NK-92 (cell line): Measurements from ENCODE around the gene OR2T5.
"Not testable (repeated sequence)": the region's sequence is repeated elsewhere in the genome, so short reads cannot be mapped to it uniquely, and the experiment has no call there.

Source experiments
- DNase-seq: peaks from one replicate; lab custom pipeline; 2025; ENCODE audit not compliant: unreplicated experiment; lab: John Stamatoyannopoulos, UW

Gene OR2T5

GRCh38 chr1:248488289-248488688 is at the start of gene OR2T5:
OR2T5 (plus strand) TSS chr1:248488589; CDS start chr1:248488589, 0 bp downstream.
- DNase-seq = not testable (repeated sequence)

GRCh38 chr1:248438668-248439067 is 49.7 kb upstream of the OR2T5 start:
- not testable (repeated sequence) for DNase-seq

- not testable (repeated sequence) for DNase-seq
These were observed 49.1 kb upstream of the OR2T5 start for GRCh38 chr1:248439283-248439682.

GRCh38 chr1:248442500-248443277 is 45.7 kb upstream of the OR2T5 start:
- DNase-seq = not testable (repeated sequence)

GRCh38 chr1:248444603-248445002 is 43.8 kb upstream of the OR2T5 start:
- not testable (repeated sequence) for DNase-seq

- DNase-seq = not testable (repeated sequence)
These were observed 43.0 kb upstream of the OR2T5 start, which contains the start of gene OR2T2 for GRCh38 chr1:248445399-248445798. OR2T2 (plus strand) TSS chr1:248445637; CDS start chr1:248452798, 7,161 bp downstream.

GRCh38 chr1:248448409-248449074 is 39.8 kb upstream of the OR2T5 start:
- not testable (repeated sequence) for DNase-seq

- not testable (repeated sequence) for DNase-seq
These were observed 38.4 kb upstream of the OR2T5 start for GRCh38 chr1:248449821-248450465.

GRCh38 chr1:248450466-248451145 is 37.8 kb upstream of the OR2T5 start:
- DNase-seq = not testable (repeated sequence)

- DNase-seq = not testable (repeated sequence)
These were observed 34.8 kb upstream of the OR2T5 start for GRCh38 chr1:248453619-248454018.

GRCh38 chr1:248455045-248455444 is 33.3 kb upstream of the OR2T5 start:
- DNase-seq = not testable (repeated sequence)

- DNase-seq = not testable (repeated sequence)
These were observed 31.8 kb upstream of the OR2T5 start for GRCh38 chr1:248456635-248457034.

- DNase-seq = not testable (repeated sequence)
These were observed 29.3 kb upstream of the OR2T5 start for GRCh38 chr1:248459117-248459516.

GRCh38 chr1:248471154-248471553 is 17.2 kb upstream of the OR2T5 start:
- DNase-seq = no peak

GRCh38 chr1:248472111-248472510 is 16.3 kb upstream of the OR2T5 start:
- not testable (repeated sequence) for DNase-seq

GRCh38 chr1:248473051-248473450 is 15.3 kb upstream of the OR2T5 start, which contains the start of gene OR2T3:
OR2T3 (plus strand) TSS chr1:248473351; CDS start chr1:248473351, 0 bp downstream.
- not testable (repeated sequence) for DNase-seq

- not testable (repeated sequence) for DNase-seq
These were observed 12.7 kb upstream of the OR2T5 start for GRCh38 chr1:248475660-248476059.

GRCh38 chr1:248481686-248482579 is 6.5 kb upstream of the OR2T5 start:
- DNase-seq = not testable (repeated sequence)

GRCh38 chr1:248496661-248497060 is 8.3 kb downstream of the OR2T5 start:
- DNase-seq = not testable (repeated sequence)
